HepG2 (cell line): ENCODE measurements around the gene DEFB125. TPM values are rescaled to one million over a fixed set of nuclear protein-coding genes. Genes with fewer than 3 reads are reported as not detected.

ENCODE experiments used
- ATAC-seq: fragments of 200-7000 bp; cut with Tn5 transposase; 3 replicates; pipeline ENCODE4 v1.9.1; 2020; ENCODE audit warnings: mild to moderate bottlenecking, moderate library complexity
- BruUV-seq: library from RNA; stranded (reverse); fragments of 400-500 nt; replicated peaks from 2 replicates; lab custom pipeline; 2021; lab: Mats Ljungman, UMichigan
- CTCF ChIA-PET: fragments of 300-600 bp; formaldehyde crosslinking; extraction: SDS; loops from one replicate; lab custom pipeline; 2021; ENCODE audit warnings: low total read pairs, inconsistent platforms, low intra/inter-chr PET ratio; lab: Yijun Ruan, JAX
- POLR2A ChIA-PET: fragments of 350-600 bp; sonication (Branson Sonifier 250); formaldehyde crosslinking; loops from one replicate; lab custom pipeline; 2020; ENCODE audit warnings: antibody characterized with exemption, inconsistent platforms; lab: Yijun Ruan, JAX
- DNase-seq: peaks from one replicate; pipeline ENCODE4 v3.0.0-alpha.2; 2015; ENCODE audit warnings: low spot score
- FAIRE-seq: peaks from 3 replicates; lab custom pipeline; 2011; peaks lifted over from hg19 to GRCh38; lab: Jason Lieb, UNC
- H2AFZ ChIP-seq: one replicate; pipeline ENCODE4 v1.6.1; 2011; ENCODE audit warnings: low read length, inconsistent platforms
- H3K27ac ChIP-seq: fragments of 300-600 bp; 3 replicates; pipeline ENCODE4 v1.8.0; 2011; ENCODE audit warnings: mixed run types, mild to moderate bottlenecking, mixed read lengths, low read length, inconsistent platforms; ENCODE audit not compliant: insufficient read depth; ENCODE audit errors: extremely low read length
- H3K27me3 ChIP-seq, 2 experiments: fragments of 200-600 bp in 1 of 2; 2 replicates in 1 of 2; 3 replicates in 1 of 2; pipeline versions ENCODE4 v1.6.0 to v1.8.0; 2011; ENCODE audit warnings: low read length in 2 of 2, mild to moderate bottlenecking in 2 of 2, moderate library complexity in 2 of 2, inconsistent platforms in 1 of 2; ENCODE audit not compliant: insufficient read depth in 2 of 2, control insufficient read depth in 1 of 2
- H3K36me3 ChIP-seq, 2 experiments: fragments of 200-600 bp in 1 of 2; replicated peaks in 1 of 2; 2 replicates in 1 of 2; 3 replicates in 1 of 2; pipeline versions ENCODE4 v1.5.1 to v1.8.0; 2011; ENCODE audit warnings: low read length in 2 of 2, inconsistent platforms in 1 of 2; ENCODE audit not compliant: insufficient read depth in 2 of 2, control insufficient read depth in 1 of 2
- H3K4me1 ChIP-seq: 2 replicates; pipeline ENCODE4 v1.5.1; 2012; ENCODE audit warnings: low read length, inconsistent platforms; ENCODE audit not compliant: insufficient read depth
- H3K4me2 ChIP-seq: 2 replicates; pipeline ENCODE4 v1.6.0; 2011; ENCODE audit warnings: low read depth, low read length, inconsistent platforms
- H3K4me3 ChIP-seq, 3 experiments: fragments of 200-600 bp in 1 of 3; sonication (generic), shearing (Covaris generic) in 1 of 3; replicated peaks in 1 of 3; 2 replicates each; pipeline ENCODE4 v1.5.1; 2011 to 2016; ENCODE audit warnings: low read length in 3 of 3, inconsistent platforms in 2 of 3, low read depth in 2 of 3, mild to moderate bottlenecking in 2 of 3, control low read depth in 1 of 3, mixed read lengths in 1 of 3; ENCODE audit not compliant: insufficient read depth in 1 of 3
- H3K79me2 ChIP-seq: one replicate; pipeline ENCODE4 v1.6.1; 2011; ENCODE audit warnings: low read length, inconsistent platforms; ENCODE audit not compliant: insufficient read depth
- H3K9ac ChIP-seq: 2 replicates; pipeline ENCODE4 v1.6.0; 2011; ENCODE audit warnings: mild to moderate bottlenecking, low read depth, low read length, inconsistent platforms; ENCODE audit not compliant: insufficient read depth
- H3K9me3 ChIP-seq: 2 replicates; pipeline ENCODE4 v1.5.1; 2012; ENCODE audit warnings: mild to moderate bottlenecking, low read length
- H4K20me1 ChIP-seq: 2 replicates; pipeline ENCODE4 v1.6.0; 2011; ENCODE audit warnings: inconsistent platforms, mild to moderate bottlenecking, low read length, moderate library complexity; ENCODE audit not compliant: insufficient read depth
- DRAP1 ChIP-seq: IDR thresholded peaks from 2 replicates; pipeline ENCODE4 v1.6.1; 2016; ENCODE audit warnings: missing genetic modification reagents, missing compliant biosample characterization
- EED ChIP-seq: sonication (generic); formaldehyde crosslinking; IDR thresholded peaks from 2 replicates; pipeline ENCODE4 v1.5.0; 2020; ENCODE audit warnings: mild to moderate bottlenecking, missing genetic modification reagents
- MED1 ChIP-seq: sonication (generic); formaldehyde crosslinking; IDR thresholded peaks from 2 replicates; pipeline ENCODE4 v1.4.0; 2020; ENCODE audit warnings: missing genetic modification reagents
- MEIS2 ChIP-seq: sonication (generic); formaldehyde crosslinking; IDR thresholded peaks from 2 replicates; pipeline ENCODE4 v1.9.0; 2021; ENCODE audit warnings: mild to moderate bottlenecking, missing genetic modification reagents
- POLR2AphosphoS5 ChIP-seq: IDR thresholded peaks from 2 replicates; pipeline ENCODE4 v1.6.1; 2012; ENCODE audit warnings: low read depth, low read length
- SIX1 ChIP-seq: sonication (generic); formaldehyde crosslinking; IDR thresholded peaks from 2 replicates; pipeline ENCODE4 v1.4.0; 2020; ENCODE audit warnings: missing genetic modification reagents, borderline replicate concordance
- ZNF101 ChIP-seq: sonication (generic); formaldehyde crosslinking; IDR thresholded peaks from 2 replicates; pipeline ENCODE4 v1.4.0; 2020; ENCODE audit warnings: mild to moderate bottlenecking, low read depth, missing genetic modification reagents, borderline replicate concordance
- ZNF329 ChIP-seq: sonication (generic); formaldehyde crosslinking; IDR thresholded peaks from 2 replicates; pipeline ENCODE4 v1.9.0; 2021; ENCODE audit warnings: low read depth, mild to moderate bottlenecking, missing genetic modification reagents
- ZNF501 ChIP-seq: sonication (generic); formaldehyde crosslinking; IDR thresholded peaks from 2 replicates; pipeline ENCODE4 v1.5.1; 2020; ENCODE audit warnings: mild to moderate bottlenecking, moderate library complexity, missing genetic modification reagents
- ZNF547 ChIP-seq: sonication (generic); formaldehyde crosslinking; IDR thresholded peaks from 2 replicates; pipeline ENCODE4 v1.5.1; 2020; ENCODE audit warnings: mild to moderate bottlenecking, missing genetic modification reagents
- ZSCAN9 ChIP-seq: IDR thresholded peaks from 2 replicates; pipeline ENCODE4 v1.6.1; 2016; ENCODE audit warnings: borderline replicate concordance
- WGBS: methylation state at CpG from one replicate; pipeline ENCODE4 v1.1.6; 2017; ENCODE audit warnings: low lambda C conversion rate; 5-methylcytosine and 5-hydroxymethylcytosine counted together
- in situ Hi-C: cut with HindIII; loops from 2 replicates; pipeline ENCODE4 v1.10.0; 2017; ENCODE audit warnings: low pct_unique_long_range_greater_than_20kb; ENCODE audit not compliant: extremely low pct_ligation_motif_present
- intact Hi-C: fragments of 100-400 bp; cut with micrococcal nuclease; formaldehyde crosslinking; loops from one replicate; pipeline ENCODE4 v1.10.0; 2022; ENCODE audit not compliant: unreplicated experiment
- polyA plus RNA-seq, 8 experiments: library from polyadenylated mRNA; depleted of rRNA in 3 of 8; stranded (reverse) in 7 of 8; unstranded in 1 of 8; fragments of >200 nt; fragmentation: Illumina TruSeq in 4 of 8; extraction: Trizol in 4 of 8; gene quantifications; 2 replicates each; pipeline versions ENCODE4 v1.2.1 to v1.2.3, GENCODE V29; 2011 to 2016; ENCODE audit warnings: low read depth in 4 of 8, missing spikeins in 1 of 8, mixed read lengths in 1 of 8; ENCODE audit not compliant: insufficient read depth in 1 of 8
- total RNA-seq, 5 experiments: library from RNA; depleted of rRNA; stranded (reverse); fragments of >200 nt; fragmentation: Illumina TruSeq; extraction: Trizol; gene quantifications; 2 replicates each; pipeline ENCODE4 v1.2.3, GENCODE V29; 2016; ENCODE audit warnings: low read depth in 1 of 5
- TF ChIP-seq, protein P1 (sequence below): sonication (generic); formaldehyde crosslinking; IDR thresholded peaks from one replicate; pipeline ENCODE4 v1.5.1; 2020; ENCODE audit warnings: mild to moderate bottlenecking, missing genetic modification reagents; ENCODE audit errors: not compliant biosample characterization

Gene DEFB125
- total and polyA plus RNA-seq, 2 of the 13 experiments (the other 11 are each of a cell fraction or from before 2014, with no cell fraction given), result not detected

DNA sequence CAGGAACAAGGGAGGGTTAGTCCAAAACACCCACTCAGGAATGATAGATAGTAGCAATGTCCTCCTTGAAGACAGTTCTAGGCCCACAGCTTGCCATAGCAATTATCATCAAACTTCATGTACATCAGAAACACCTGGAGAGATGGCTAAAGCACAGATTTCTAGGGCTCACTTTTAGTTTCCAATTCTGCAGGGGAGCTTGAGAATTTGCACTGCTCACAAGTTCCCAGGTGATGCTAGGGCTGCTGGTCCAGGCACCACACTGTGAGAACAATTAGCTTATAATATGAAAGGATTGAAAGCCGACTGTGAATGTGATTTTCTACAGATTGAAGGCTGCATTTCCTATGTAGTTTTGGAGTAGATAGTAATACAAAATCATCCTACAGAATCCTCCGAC lies 58.4 kb downstream of the DEFB125 start:
- no peak overlapping the region for H2AFZ ChIP-seq
- DNase-seq, result no peak
- no peaks in the 10 kb centered on the region for H4K20me1 ChIP-seq
- ChIA-PET POLR2A (no interaction called here), CTCF (no interaction called here)
- in situ Hi-C loops, result no loop called here
- H3K4me3 ChIP-seq, result no peak overlapping the region
- BruUV-seq, result no TSS peak
- no peak for TF ChIP-seq POLR2AphosphoS5
- no peak for TF ChIP-seq ZNF101
- TF ChIP-seq ZNF501 (CRISPR knock-in tag), result no peak
- no peak for TF ChIP-seq ZSCAN9 (CRISPR knock-in tag)
- no peak for TF ChIP-seq ZNF547 (CRISPR knock-in tag)
- no peak for TF ChIP-seq MEIS2 (CRISPR knock-in tag)
- no peak for TF ChIP-seq SIX1 (CRISPR knock-in tag)
- TF ChIP-seq ZNF329, result no peak
- TF ChIP-seq MED1, result no peak
- no peak for TF ChIP-seq DRAP1 (CRISPR knock-in tag)
- TF ChIP-seq EED (CRISPR knock-in tag), result no peak
- TF ChIP-seq, protein P1, sequence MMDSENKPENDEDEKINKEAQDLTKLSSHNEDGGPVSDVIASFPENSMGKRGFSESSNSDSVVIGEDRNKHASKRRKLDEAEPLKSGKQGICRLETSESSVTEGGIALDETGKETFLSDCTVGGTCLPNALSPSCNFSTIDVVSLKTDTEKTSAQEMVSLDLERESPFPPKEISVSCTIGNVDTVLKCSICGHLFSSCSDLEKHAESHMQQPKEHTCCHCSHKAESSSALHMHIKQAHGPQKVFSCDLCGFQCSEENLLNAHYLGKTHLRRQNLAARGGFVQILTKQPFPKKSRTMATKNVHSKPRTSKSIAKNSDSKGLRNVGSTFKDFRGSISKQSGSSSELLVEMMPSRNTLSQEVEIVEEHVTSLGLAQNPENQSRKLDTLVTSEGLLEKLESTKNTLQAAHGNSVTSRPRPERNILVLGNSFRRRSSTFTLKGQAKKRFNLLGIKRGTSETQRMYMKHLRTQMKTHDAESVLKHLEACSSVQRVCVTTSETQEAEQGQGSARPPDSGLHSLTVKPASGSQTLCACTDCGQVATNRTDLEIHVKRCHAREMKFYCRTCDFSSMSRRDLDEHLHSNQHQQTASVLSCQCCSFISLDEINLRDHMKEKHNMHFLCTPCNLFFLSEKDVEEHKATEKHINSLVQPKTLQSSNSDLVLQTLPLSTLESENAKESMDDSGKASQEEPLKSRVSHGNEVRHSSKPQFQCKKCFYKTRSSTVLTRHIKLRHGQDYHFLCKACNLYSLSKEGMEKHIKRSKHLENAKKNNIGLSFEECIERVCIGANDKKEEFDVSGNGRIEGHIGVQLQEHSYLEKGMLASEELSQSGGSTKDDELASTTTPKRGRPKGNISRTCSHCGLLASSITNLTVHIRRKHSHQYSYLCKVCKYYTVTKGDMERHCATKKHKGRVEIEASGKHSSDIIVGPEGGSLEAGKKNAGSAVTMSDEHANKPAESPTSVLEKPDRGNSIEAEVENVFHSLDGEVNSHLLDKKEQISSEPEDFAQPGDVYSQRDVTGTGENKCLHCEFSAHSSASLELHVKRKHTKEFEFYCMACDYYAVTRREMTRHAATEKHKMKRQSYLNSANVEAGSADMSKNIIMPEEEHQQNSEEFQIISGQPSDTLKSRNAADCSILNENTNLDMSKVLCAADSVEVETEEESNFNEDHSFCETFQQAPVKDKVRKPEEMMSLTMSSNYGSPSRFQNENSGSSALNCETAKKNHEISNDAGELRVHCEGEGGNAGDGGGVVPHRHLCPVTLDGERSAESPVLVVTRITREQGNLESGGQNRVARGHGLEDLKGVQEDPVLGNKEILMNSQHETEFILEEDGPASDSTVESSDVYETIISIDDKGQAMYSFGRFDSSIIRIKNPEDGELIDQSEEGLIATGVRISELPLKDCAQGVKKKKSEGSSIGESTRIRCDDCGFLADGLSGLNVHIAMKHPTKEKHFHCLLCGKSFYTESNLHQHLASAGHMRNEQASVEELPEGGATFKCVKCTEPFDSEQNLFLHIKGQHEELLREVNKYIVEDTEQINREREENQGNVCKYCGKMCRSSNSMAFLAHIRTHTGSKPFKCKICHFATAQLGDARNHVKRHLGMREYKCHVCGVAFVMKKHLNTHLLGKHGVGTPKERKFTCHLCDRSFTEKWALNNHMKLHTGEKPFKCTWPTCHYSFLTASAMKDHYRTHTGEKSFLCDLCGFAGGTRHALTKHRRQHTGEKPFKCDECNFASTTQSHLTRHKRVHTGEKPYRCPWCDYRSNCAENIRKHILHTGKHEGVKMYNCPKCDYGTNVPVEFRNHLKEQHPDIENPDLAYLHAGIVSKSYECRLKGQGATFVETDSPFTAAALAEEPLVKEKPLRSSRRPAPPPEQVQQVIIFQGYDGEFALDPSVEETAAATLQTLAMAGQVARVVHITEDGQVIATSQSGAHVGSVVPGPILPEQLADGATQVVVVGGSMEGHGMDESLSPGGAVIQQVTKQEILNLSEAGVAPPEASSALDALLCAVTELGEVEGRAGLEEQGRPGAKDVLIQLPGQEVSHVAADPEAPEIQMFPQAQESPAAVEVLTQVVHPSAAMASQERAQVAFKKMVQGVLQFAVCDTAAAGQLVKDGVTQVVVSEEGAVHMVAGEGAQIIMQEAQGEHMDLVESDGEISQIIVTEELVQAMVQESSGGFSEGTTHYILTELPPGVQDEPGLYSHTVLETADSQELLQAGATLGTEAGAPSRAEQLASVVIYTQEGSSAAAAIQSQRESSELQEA (CRISPR knock-in tag), result no peak
- intact Hi-C loops, result no loop called here
- no peak overlapping the region for H3K9ac ChIP-seq
- WGBS, result 9% methylated on average over 2 of the region's 2 CpGs
- no peak for ATAC-seq
- no peaks in the 10 kb centered on the region for H3K79me2 ChIP-seq
- no peak overlapping the region for H3K4me2 ChIP-seq
- H3K36me3 ChIP-seq, result no peaks in the 10 kb centered on the region
- no peaks in the 10 kb centered on the region for H3K9me3 ChIP-seq
- H3K4me1 ChIP-seq, result no peaks in the 10 kb centered on the region
- H3K27me3 ChIP-seq, result peaks cover 0 to 29% of the 10 kb centered on the region in 2 experiments; a peak in 3 of 5 replicates
- H3K27ac ChIP-seq, result no peak overlapping the region
- FAIRE-seq, result no peak
